Coronary artery (tissue), 2 donors: Measurements from ENCODE around the gene WNK1.

Source experiments
- DNase-seq: peaks from one replicate; pipeline ENCODE4 v3.0.0-alpha.2; 2017; ENCODE audit warnings: low spot score
- H3K27ac ChIP-seq, 2 donors: fragments of 200-600 bp; sonication (generic); one replicate each; pipeline ENCODE4 v1.5.1; 2016 to 2019
- H3K4me3 ChIP-seq: fragments of 200-600 bp; sonication (generic); 2 replicates; pipeline ENCODE4 v1.5.1; 2016; ENCODE audit warnings: mild to moderate bottlenecking, moderate library complexity
- CTCF ChIP-seq: fragments of 200-600 bp; sonication (generic); IDR thresholded peaks from one replicate; pipeline ENCODE4 v1.5.1; 2019; ENCODE audit warnings: antibody characterized with exemption

WNK1 gene

GRCh38 chr12:913919-914698, 161.7 kb downstream of the WNK1 start:
- Histone ChIP-seq H3K27ac (no peak overlapping the region), H3K4me3 (no peak overlapping the region)
- no peak for DNase-seq
- no peak for TF ChIP-seq CTCF

GRCh38 chr12:915090-915489, 162.7 kb downstream of the WNK1 start:
- H3K27ac ChIP-seq = no peak overlapping the region
- no peak for DNase-seq

GRCh38 chr12:916240-916639, 163.9 kb downstream of the WNK1 start:
- TF ChIP-seq CTCF = no peak
- no peak for DNase-seq
- Histone ChIP-seq H3K27ac (no peak overlapping the region), H3K4me3 (no peak overlapping the region)

More at GRCh38 chr12:915090-915489, 162.7 kb downstream of the WNK1 start:
- TF ChIP-seq CTCF = no peak
- H3K4me3 ChIP-seq = no peak overlapping the region

- no peak for TF ChIP-seq CTCF
- DNase-seq = no peak
- Histone ChIP-seq H3K4me3 (no peak overlapping the region), H3K27ac (no peak overlapping the region)
Measured at GRCh38 chr12:916712-917445, 164.5 kb downstream of the WNK1 start.

GRCh38 chr12:920676-921075, 168.3 kb downstream of the WNK1 start:
- H3K4me3 ChIP-seq = no peak overlapping the region
- no peak for TF ChIP-seq CTCF
- H3K27ac ChIP-seq = no peak overlapping the region
- no peak for DNase-seq

GRCh38 chr12:922285-922684, 169.9 kb downstream of the WNK1 start:
- no peak overlapping the region for H3K4me3 ChIP-seq
- no peak for TF ChIP-seq CTCF
- DNase-seq = no peak
- H3K27ac ChIP-seq = no peak overlapping the region

- H3K4me3 ChIP-seq = no peak overlapping the region
- no peak overlapping the region for H3K27ac ChIP-seq
- no peak for DNase-seq
- TF ChIP-seq CTCF = no peak
Measured at GRCh38 chr12:926641-927040, 174.3 kb downstream of the WNK1 start.
